Sigmoid colon (tissue), 4 donors: ENCODE data around the gene TEX264.
"Not testable (repeated sequence)": the region's sequence is repeated elsewhere in the genome, so short reads cannot be mapped to it uniquely, and the experiment has no call there.

Experiments used
- POLR2A ChIP-seq, 2 donors: fragments of 450-650 bp; IDR thresholded peaks; one replicate each; pipeline ENCODE4 v1.6.1; 2016; ENCODE audit warnings: antibody characterized with exemption in 2 of 2, mild to moderate bottlenecking in 2 of 2, moderate library complexity in 2 of 2
- POLR2AphosphoS5 ChIP-seq, 4 donors: sonication (generic); formaldehyde crosslinking; IDR thresholded peaks; one replicate each; pipeline ENCODE4 v1.6.1; 2017; ENCODE audit warnings: antibody characterized with exemption in 4 of 4

GRCh38 chr3:51653409-51653808 lies 17.6 kb upstream of the TEX264 start:
- not testable (repeated sequence) for TF ChIP-seq POLR2A, POLR2AphosphoS5 (IDR thresholded peaks at IDR 0.05)
